Activated T-helper 17 cell treated with anti-CD3 and anti-CD28 coated beads, Interleukin-2, amount 50 U/mL, for 72 hours (primary cell): ENCODE measurements around the gene GNGT1. TPM values are rescaled to one million over a fixed set of nuclear protein-coding genes. Genes with fewer than 3 reads are reported as not detected.
A peak's percentile ranks its signal among the peaks of the same experiment; 100 is the strongest.
"Not testable (repeated sequence)": the region's sequence is repeated elsewhere in the genome, so short reads cannot be mapped to it uniquely, and the experiment has no call there.

ENCODE experiments used
- ATAC-seq: fragments of 150-1000 bp; cut with Tn5 transposase; replicated peaks from 2 replicates; pipeline ENCODE4 v1.10.0; 2021; ENCODE audit warnings: mild to moderate bottlenecking, moderate library complexity
- H3K27ac Mint-ChIP-seq: one replicate; pipeline ENCODE4 v1.8.0; 2022; ENCODE audit warnings: mixed read lengths
- H3K27me3 Mint-ChIP-seq: one replicate; pipeline ENCODE4 v1.8.0; 2022; ENCODE audit warnings: mixed read lengths
- H3K36me3 Mint-ChIP-seq: one replicate; pipeline ENCODE4 v1.8.0; 2022; ENCODE audit warnings: low read depth, mild to moderate bottlenecking, mixed read lengths
- H3K4me1 Mint-ChIP-seq: one replicate; pipeline ENCODE4 v1.8.0; 2022; ENCODE audit warnings: mixed read lengths
- H3K4me3 Mint-ChIP-seq: one replicate; pipeline ENCODE4 v1.8.0; 2022; ENCODE audit warnings: mild to moderate bottlenecking, mixed read lengths
- H3K9me3 Mint-ChIP-seq: one replicate; pipeline ENCODE4 v1.8.0; 2022; ENCODE audit warnings: mixed read lengths
- total RNA-seq, 2 donors: library from RNA; stranded (reverse); gene quantifications; one replicate each; pipeline ENCODE4 v1.2.3, GENCODE V29; 2022

GNGT1 gene
- total RNA-seq, 2 donors from 2014 or later, result not detected

DNA sequence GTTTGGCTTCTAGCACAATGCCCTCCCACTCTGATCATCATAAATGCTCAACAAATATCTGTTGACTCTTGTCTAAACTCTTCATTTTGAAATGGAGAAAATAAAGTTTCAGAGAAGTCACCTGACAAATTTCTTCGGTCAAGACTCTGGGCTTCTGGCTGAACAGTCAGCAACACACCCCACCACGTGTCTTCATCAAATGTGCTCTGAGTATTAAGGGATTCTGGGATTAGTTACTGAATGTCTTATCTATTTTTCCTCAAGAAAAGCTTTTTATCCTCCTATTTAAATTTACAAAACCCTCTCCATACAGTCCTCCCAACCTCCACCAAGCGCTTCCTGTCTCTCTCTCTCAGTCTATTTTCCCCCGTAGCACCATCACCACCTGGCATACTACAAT is 9.9 kb downstream of the GNGT1 start:
- H3K27ac Mint-ChIP-seq, ATAC-seq, H3K9me3 Mint-ChIP-seq, H3K4me3 Mint-ChIP-seq, H3K36me3 Mint-ChIP-seq, H3K4me1 Mint-ChIP-seq: not testable (repeated sequence)
- H3K27me3 Mint-ChIP-seq, result peaks cover 19% of the 10 kb centered on the region

DNA sequence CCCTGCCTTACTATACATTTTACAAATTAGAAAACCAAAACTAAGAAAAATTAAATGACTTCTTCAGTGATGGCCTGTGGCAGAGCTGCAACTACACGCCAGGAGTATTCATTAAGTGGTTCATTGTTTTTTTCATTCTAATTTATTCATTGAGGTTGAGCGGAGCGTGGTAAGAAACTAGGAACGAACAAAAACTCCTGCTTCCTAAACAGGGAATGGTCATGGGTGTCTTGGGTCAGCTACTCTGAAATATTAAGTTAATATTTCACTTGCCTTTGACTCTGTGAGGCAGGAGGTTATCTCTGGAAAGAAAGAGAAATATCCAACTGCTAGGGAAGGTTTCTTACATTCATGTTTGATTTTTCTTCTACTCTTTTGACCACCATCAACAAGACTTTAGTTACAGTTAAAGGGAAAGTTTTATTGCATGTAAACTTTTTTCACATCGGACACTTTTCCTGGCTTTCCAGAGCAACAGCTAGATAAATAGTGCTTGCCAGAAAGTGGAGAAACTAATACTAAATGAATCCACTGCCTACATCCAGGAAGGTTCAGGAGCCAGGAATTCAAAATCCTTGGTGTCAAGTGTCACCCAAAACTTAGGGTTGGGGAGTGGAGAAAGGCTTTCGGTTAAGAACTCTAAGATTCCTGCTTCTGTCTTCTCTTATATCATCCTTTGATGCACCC is 14.3 kb downstream of the GNGT1 start:
- Mint-ChIP-seq H3K27me3 (peaks cover 29% of the 10 kb centered on the region), H3K9me3 (no peaks in the 10 kb centered on the region), H3K27ac (no peak overlapping the region), H3K36me3 (no peaks in the 10 kb centered on the region), H3K4me1 (no peaks in the 10 kb centered on the region), H3K4me3 (peak overlapping the region; percentile 33)
- ATAC-seq, result no peak

DNA sequence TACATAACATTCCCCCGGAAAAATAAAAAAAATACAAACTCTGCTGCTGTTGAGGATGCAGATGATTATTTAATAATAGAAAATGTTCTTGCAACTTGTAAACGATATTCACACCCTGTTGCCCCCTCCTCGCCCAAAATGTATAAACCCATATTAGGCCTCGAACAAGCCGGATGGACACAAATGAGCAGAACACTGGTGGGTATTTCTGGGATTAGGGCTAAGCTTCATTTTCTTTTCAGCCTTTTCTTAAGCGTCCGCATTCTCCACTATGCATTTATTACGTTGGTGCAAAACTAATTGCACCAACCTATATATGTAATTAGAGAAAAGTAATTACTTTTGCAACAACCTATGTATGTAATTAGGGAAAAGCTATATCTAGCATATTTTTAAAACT is 14.8 kb downstream of the GNGT1 start:
- no peak overlapping the region for H3K27ac Mint-ChIP-seq
- H3K27me3 Mint-ChIP-seq, result peaks cover 29% of the 10 kb centered on the region
- no peaks in the 10 kb centered on the region for H3K36me3 Mint-ChIP-seq
- ATAC-seq, result no peak
- H3K4me3 Mint-ChIP-seq, result peak overlapping the region; percentile 33
- H3K9me3 Mint-ChIP-seq, result no peaks in the 10 kb centered on the region
- H3K4me1 Mint-ChIP-seq, result no peaks in the 10 kb centered on the region

DNA sequence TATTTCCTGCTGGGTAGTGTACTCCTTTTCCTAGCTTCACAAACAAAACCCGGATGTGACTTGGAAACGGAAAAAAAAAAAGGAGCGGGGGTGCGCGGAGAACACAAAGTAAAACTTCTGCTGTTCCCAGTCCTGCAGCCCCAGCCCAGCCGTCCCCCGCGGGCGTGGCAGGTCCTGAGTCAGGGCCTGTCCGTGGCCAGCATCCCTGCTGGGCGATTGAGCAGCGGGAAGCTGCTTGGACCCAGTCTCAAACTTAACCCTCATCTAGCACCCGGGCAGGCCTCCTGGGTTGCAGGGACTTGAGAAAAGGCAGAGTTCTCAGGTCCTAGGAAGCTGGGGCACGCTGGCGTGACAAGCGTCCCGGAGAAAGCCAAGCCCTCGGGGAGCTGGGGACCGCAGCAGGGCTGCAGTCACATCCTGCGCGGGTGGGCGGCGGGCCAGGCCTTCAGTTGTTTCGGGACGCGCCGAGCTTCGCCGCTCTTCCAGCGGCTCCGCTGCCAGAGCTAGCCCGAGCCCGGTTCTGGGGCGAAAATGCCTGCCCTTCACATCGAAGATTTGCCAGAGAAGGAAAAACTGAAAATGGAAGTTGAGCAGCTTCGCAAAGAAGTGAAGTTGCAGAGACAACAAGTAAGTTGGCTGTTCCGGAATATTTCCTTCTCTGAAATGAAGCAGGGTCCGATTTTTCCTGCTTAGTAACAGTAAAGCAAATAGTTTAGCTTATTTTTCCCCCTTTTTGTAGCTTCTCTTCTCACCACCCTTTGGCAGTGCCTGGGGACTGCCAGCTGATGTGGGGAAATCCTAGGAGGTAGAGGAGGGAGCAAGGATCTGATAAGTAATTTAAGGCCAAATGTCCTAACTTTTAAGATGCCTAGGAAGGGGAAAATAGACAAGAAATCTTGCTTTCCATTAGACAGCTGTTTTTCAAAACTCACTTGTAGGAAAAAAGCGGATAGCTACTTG is 15.5 kb downstream of the GNGT1 start, which contains the start of gene GNG11:
Gene GNG11, plus strand, starts transcription at position 129 of the 960 bp plus-strand sequence. Its CDS starts 403 bp downstream, at position 532.
- no peaks in the 10 kb centered on the region for H3K36me3 Mint-ChIP-seq
- peaks cover 33% of the 10 kb centered on the region for H3K27me3 Mint-ChIP-seq
- H3K4me3 Mint-ChIP-seq, result peak within 1 kb of the TSS; percentile 33
- H3K9me3 Mint-ChIP-seq, result no peaks in the 10 kb centered on the region
- H3K4me1 Mint-ChIP-seq, result no peaks in the 10 kb centered on the region
- H3K27ac Mint-ChIP-seq, result no peak within 1 kb of the TSS
- ATAC-seq, result peak; percentile 77

DNA sequence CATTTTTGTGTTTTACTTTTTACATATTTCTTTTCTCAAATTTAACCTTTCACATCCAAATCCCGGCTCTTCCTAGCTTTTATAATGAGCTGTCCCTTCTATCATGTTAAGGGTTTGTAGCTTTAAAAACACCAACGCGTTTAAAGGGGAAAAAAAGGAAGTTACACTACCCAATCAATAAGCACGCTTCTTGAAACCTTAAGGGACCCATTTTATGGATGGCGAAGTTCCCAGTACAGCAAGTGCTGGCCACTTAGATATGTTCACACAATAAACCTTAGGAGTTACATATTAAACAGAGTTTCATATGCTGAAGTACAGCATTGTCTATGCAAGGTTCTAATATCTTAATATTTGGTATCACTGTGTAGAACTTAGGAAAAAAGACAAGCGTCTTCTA is 16.9 kb downstream of the GNGT1 start:
- no peak for ATAC-seq
- peaks cover 33% of the 10 kb centered on the region for H3K27me3 Mint-ChIP-seq
- no peaks in the 10 kb centered on the region for H3K9me3 Mint-ChIP-seq

DNA sequence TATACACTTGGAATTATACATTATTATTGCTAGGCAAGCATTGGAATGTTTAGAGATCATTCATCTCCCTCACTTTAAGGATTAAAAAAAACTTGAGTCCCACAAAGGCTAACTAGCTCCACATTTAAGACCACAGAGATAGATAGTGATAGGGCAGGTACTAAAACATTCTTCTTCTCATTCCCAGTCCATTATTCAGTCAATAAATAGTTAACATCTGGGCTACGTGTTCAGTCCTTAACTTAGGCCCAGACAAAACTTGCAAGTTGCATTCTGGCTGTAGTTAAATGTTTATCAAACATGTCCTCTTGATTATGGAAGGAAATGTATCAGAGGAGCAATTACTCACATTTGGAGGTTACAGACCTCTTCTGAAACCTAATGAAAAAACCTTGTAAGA is 17.6 kb downstream of the GNGT1 start:
- no peak for ATAC-seq
- no peaks in the 10 kb centered on the region for H3K9me3 Mint-ChIP-seq

More for the DNA sequence above, 16.9 kb downstream of the GNGT1 start:
- no peak overlapping the region for H3K4me3 Mint-ChIP-seq
- no peaks in the 10 kb centered on the region for H3K36me3 Mint-ChIP-seq
- H3K27ac Mint-ChIP-seq, result no peak overlapping the region
- no peaks in the 10 kb centered on the region for H3K4me1 Mint-ChIP-seq

DNA sequence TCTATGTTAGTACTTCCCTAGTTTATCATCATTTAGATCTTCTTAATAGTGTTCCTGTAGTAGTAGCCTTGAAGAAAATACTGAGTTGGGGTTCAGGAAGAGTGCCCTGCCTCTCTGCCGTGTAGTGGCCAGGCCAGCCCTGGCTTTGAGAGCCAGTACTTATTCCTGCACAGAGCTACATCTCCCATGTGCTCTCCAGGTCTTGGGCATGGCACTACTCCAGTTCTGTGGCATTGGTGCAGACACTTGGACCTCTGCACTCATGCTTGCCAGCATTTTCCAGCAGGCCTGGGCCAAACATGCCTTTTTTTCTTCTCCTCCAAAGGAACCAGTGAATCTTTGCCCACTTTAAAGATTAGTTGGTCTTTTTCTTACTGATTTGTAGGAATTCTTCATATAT is 20.4 kb downstream of the GNGT1 start:
- Mint-ChIP-seq H3K27ac (no peak overlapping the region), H3K4me1 (no peaks in the 10 kb centered on the region), H3K36me3 (no peaks in the 10 kb centered on the region), H3K27me3 (peaks cover 32% of the 10 kb centered on the region), H3K4me3 (no peak overlapping the region), H3K9me3 (no peaks in the 10 kb centered on the region)
- ATAC-seq, result no peak

More for the DNA sequence above, 17.6 kb downstream of the GNGT1 start:
- H3K4me3 Mint-ChIP-seq, result no peak overlapping the region
- H3K27ac Mint-ChIP-seq, result no peak overlapping the region
- H3K4me1 Mint-ChIP-seq, result no peaks in the 10 kb centered on the region
- peaks cover 33% of the 10 kb centered on the region for H3K27me3 Mint-ChIP-seq
- H3K36me3 Mint-ChIP-seq, result no peaks in the 10 kb centered on the region

DNA sequence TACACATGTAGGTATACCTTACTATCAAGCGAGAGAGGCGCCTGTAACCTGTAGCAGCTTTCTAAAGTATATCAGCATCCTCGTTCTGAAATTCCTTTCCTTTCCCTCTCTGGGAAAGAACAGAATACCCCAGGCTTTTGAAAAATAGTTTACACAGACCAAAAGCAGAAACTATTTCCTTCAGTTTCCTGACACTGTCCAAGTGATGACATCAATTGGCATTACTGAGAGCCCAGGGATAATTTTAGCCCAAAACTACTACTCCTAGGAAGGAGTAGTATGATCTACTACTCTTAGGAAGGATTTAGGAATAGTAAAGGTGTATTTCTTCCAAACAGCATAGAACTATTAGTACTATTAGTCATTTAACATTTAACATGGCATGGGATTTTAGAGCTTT is 21.2 kb downstream of the GNGT1 start:
- Mint-ChIP-seq H3K36me3 (no peaks in the 10 kb centered on the region), H3K4me1 (no peaks in the 10 kb centered on the region), H3K9me3 (no peaks in the 10 kb centered on the region), H3K27ac (no peak overlapping the region), H3K27me3 (peaks cover 32% of the 10 kb centered on the region), H3K4me3 (no peak overlapping the region)
- ATAC-seq, result no peak

DNA sequence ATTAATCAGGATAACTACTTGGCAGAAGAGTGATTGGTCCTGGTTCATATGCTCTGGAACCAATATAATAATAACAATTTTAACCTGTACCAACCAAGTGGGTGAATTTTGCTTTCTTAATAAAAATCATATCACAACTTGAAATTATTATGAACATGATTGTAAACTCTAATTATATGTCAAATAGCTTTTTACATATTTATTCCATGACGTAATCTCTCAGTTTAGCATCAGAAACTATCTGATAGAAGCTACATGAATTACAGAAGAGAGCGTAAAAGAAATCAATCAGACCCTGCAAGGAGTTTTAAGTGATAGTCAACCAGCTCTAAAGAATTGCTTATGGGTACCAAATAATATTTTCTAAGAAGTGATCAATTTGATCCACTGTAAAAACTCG is 25.3 kb downstream of the GNGT1 start:
- Mint-ChIP-seq H3K9me3 (no peaks in the 10 kb centered on the region), H3K36me3 (no peaks in the 10 kb centered on the region), H3K4me3 (no peak overlapping the region), H3K4me1 (no peaks in the 10 kb centered on the region), H3K27me3 (peaks cover 22% of the 10 kb centered on the region), H3K27ac (no peak overlapping the region)
- ATAC-seq, result no peak

DNA sequence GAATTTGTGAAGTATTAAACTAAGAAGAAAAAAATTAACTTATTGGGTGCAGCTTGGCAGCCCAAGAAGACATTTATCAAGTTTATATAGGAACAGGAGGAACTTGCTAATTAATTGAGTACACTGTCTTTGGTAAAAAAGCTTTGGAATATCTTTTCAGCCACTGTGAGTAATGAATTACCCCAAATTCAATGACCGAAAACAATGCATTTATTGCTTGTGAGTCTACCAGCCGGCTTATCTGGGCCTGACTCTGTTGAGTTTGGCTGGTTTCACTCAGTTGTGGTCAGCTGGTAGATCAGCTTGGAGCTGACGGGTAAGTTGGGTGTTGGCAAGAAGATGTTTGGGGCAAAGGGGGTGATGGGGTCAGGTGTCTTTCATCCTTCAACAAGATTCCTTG is 26.8 kb downstream of the GNGT1 start:
- no peak overlapping the region for H3K4me3 Mint-ChIP-seq
- ATAC-seq, result no peak

DNA sequence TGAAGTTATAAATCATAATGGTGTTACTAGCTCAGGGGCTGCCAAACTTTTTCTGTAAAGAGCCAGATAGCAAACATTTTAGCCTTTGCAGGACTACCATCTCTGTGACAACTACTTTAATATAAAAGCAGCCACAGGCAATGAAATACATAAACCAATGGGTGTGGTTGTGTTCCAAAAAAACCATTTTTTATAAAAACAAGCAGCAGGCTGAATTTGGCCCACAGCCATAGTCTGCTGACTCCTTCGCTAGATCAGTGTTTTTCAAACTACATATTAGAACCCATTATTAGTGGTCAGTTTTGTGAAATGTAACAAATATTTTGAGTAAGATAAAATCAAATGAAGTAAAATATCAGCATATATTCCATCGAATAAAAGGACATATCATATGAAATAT is 28.7 kb downstream of the GNGT1 start:
- Mint-ChIP-seq H3K4me3 (no peak overlapping the region), H3K36me3 (no peaks in the 10 kb centered on the region), H3K27me3 (peaks cover 30% of the 10 kb centered on the region), H3K9me3 (no peaks in the 10 kb centered on the region), H3K4me1 (no peaks in the 10 kb centered on the region), H3K27ac (no peak overlapping the region)
- ATAC-seq, result no peak

More for the DNA sequence above, 26.8 kb downstream of the GNGT1 start:
- Mint-ChIP-seq H3K4me1 (no peaks in the 10 kb centered on the region), H3K36me3 (no peaks in the 10 kb centered on the region), H3K27ac (no peak overlapping the region), H3K27me3 (peaks cover 23% of the 10 kb centered on the region), H3K9me3 (no peaks in the 10 kb centered on the region)

DNA sequence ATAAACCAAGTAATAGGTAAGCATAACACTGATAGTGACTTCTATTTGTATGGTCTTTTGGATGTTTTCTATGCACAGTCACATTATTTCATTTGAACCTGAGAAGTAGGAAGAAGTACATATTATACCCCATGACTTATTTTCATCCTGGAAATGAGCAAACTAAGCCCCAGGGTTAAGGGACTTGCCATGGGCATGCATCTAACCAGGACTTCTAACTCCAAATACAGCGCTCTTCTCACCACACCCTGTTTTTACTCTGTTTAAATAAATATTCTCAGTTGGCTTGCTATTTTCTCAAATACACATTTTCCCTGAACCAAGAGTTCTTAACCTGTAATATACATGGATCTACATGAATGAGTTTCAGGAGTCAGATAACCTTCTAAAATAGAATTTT is 31.5 kb downstream of the GNGT1 start:
- no peak overlapping the region for H3K4me3 Mint-ChIP-seq
- no peaks in the 10 kb centered on the region for H3K4me1 Mint-ChIP-seq
- peaks cover 26% of the 10 kb centered on the region for H3K27me3 Mint-ChIP-seq
- no peaks in the 10 kb centered on the region for H3K9me3 Mint-ChIP-seq
- ATAC-seq, result no peak
- no peak overlapping the region for H3K27ac Mint-ChIP-seq
- H3K36me3 Mint-ChIP-seq, result no peaks in the 10 kb centered on the region

DNA sequence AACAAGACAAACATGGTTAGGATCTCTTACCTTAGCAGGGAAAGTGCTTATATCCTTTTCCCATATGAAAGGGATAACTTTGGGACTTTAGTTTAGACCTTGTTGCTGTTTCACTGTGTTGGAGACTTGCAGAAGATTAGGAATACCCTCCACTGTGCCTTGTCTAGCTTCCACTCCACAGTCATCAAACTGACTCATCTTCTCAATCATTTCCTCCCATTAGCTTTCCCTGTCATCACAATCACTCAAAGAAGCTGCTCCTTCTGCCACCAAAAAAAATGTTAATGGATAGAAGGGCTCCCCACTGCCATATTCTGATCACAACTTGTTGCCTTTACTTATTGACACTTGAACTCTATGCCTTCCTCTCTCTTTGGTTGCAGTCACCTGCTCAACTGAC is 31.9 kb downstream of the GNGT1 start:
- peaks cover 26% of the 10 kb centered on the region for H3K27me3 Mint-ChIP-seq
- no peaks in the 10 kb centered on the region for H3K9me3 Mint-ChIP-seq
- H3K4me3 Mint-ChIP-seq, result no peak overlapping the region
- no peak overlapping the region for H3K27ac Mint-ChIP-seq
- no peak for ATAC-seq
- H3K36me3 Mint-ChIP-seq, result no peaks in the 10 kb centered on the region
- H3K4me1 Mint-ChIP-seq, result no peaks in the 10 kb centered on the region

DNA sequence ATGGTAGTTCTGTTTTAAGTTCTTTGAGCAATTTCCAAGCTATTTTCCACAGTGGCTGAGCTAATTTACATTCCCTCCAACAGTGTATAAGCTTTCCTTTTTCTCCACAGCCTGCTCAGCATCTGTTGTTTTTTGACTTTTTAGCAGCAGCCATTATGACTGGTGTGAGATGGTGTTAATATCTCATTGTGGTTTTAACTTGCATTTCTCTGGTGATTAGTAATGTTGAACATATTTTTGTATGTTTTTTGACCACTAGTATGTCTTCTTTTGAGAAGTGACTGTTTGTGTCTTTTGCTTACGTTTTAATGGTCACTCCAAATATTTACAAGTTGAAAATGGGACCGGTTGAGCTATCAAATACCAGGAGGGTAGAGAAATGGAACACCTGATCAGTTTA is 35.6 kb downstream of the GNGT1 start:
- Mint-ChIP-seq H3K4me1 (no peaks in the 10 kb centered on the region), H3K9me3 (no peaks in the 10 kb centered on the region), H3K27me3 (peaks cover 23% of the 10 kb centered on the region), H3K4me3 (no peak overlapping the region), H3K36me3 (no peaks in the 10 kb centered on the region), H3K27ac (no peak overlapping the region)
- ATAC-seq, result no peak
